Measurements from ENCODE around the gene PTGER3.

Gene PTGER3

DNA sequence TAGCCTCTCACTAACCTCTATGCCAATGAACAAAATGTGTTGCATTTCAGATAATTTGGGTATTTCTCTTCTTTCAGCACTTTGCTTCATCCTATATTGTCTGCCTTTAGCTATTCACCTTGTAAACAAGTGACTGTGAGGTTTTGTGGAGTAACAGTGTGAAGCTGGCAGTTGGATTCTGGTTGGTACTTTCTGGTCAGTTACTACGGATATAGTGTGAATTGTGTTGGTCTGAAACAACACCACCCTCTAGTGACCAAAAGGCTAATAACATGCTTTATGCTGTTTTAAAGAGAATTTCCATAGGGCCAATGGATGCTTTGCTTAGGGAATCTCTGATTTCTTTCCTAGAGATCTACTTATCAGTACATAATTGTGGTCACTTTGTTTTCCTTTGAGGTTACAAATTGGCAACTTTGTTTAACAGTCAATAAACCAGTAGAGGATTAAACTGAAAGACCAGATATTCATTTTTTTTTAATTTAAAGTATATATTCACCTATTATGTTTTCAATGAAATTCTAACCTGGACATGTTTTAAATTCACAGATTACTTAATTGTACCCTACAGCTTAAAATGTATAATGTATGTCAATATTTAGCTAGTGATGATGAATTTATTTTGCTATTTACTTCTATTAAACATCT lies 2.5 kb upstream of the PTGER3 start:
- no peak overlapping the region for H3K4me3 ChIP-seq (ENCODE audit: low read length)
- TF ChIP-seq, protein P1, sequence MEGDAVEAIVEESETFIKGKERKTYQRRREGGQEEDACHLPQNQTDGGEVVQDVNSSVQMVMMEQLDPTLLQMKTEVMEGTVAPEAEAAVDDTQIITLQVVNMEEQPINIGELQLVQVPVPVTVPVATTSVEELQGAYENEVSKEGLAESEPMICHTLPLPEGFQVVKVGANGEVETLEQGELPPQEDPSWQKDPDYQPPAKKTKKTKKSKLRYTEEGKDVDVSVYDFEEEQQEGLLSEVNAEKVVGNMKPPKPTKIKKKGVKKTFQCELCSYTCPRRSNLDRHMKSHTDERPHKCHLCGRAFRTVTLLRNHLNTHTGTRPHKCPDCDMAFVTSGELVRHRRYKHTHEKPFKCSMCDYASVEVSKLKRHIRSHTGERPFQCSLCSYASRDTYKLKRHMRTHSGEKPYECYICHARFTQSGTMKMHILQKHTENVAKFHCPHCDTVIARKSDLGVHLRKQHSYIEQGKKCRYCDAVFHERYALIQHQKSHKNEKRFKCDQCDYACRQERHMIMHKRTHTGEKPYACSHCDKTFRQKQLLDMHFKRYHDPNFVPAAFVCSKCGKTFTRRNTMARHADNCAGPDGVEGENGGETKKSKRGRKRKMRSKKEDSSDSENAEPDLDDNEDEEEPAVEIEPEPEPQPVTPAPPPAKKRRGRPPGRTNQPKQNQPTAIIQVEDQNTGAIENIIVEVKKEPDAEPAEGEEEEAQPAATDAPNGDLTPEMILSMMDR (conservative IDR thresholded peaks at IDR 0.05; ENCODE audit: low read length): peak; percentile 91
- DNase-seq (ENCODE audit: low read depth): peak; percentile 72

DNA sequence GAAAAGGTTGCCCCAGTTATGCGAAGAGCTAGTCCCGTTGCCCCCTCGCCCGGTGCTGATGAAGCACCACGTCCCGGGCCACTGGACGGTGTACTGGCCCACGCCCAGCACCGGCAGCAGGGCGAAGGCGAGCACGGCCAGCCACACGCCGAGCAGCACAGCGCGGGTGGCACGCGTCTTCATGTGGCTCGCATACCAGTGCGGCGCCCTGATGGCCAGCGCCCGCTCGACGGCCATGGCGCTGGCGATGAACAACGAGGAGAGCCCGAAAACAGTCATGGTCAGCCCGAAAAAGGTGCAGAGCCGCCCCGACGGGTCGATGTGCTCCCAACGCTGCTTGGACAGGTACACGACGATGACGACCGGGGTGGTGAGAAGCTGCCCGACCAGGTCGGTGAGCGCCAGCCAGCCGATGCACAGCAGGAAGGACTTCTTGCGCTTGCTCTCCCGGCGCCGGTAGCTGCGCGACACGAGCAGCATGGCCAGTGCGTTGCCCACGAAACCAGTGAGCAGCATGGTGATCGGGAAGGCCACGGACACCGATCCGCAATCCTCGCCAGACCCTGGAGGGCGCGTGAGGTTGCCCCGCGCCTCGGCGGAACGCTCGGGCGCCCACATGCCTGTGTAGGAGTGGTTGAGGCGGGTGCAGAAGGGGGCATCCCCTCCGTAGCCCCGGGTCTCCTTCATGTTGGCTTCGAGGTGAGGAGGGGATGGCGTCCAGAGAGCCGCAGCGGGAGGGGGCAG lies 553 bp downstream of the PTGER3 start:
- DNase-seq (ENCODE audit: low read depth): no peak
- H3K4me3 ChIP-seq (ENCODE audit: low read length): peak overlapping the region; percentile 70

DNA sequence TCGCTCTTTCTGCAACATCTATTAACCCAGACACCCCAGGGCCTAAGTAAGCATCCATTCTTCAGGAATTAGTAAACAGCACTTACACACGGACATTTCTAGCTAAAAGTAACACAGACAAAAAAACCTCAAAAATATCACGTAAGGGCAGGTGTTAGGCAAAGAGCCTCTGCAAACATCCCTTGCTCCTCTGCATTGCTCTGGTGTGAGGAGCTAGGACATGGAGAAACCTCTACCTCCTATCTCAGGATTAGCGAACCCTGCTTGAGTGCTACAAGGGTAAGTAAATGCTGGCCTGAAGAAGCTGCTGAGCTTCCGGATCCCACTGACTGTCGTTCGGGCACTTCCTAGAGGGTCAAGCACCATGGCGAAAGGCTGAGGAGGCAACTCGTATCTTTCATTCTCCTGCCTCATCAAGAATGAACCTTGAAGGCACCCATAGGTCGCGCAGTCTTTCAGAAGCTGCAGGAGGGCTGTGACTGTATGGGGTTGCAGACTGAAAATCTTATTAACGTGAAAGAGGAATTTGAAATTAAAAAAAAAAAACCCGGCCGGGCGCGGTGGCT lies 2.1 kb downstream of the PTGER3 start:
- no peak for DNase-seq (ENCODE audit: low read depth)
- H3K4me3 ChIP-seq (ENCODE audit: low read length): peak overlapping the region; percentile 18

More for the DNA sequence above, 553 bp downstream of the PTGER3 start:
- TF ChIP-seq, protein P1 (conservative IDR thresholded peaks at IDR 0.05; ENCODE audit: low read length): no peak

DNA sequence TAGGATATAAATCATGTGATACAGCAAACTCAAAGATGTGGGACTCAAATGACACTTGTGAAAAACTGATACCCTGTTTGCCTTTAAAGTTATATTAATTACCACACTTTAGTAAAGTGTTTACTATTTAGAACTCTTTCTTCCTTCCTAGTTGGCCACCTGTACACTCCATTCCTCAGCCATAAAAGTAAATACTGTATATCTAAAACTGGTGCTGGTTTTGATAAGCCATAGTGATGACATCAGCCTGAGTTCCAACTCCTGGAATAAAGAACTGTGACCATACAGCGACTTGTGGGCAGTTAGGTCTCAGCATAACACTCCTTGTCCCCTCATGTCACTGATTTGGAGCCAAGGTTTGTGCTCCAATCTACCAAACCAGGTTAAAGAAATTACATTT lies 2.8 kb downstream of the PTGER3 start:
- TF ChIP-seq, protein P1 (conservative IDR thresholded peaks at IDR 0.05; ENCODE audit: low read length): no peak
- no peak for DNase-seq (ENCODE audit: low read depth)

More for the DNA sequence above, 2.1 kb downstream of the PTGER3 start:
- TF ChIP-seq, protein P1 (conservative IDR thresholded peaks at IDR 0.05; ENCODE audit: low read length): no peak

DNA sequence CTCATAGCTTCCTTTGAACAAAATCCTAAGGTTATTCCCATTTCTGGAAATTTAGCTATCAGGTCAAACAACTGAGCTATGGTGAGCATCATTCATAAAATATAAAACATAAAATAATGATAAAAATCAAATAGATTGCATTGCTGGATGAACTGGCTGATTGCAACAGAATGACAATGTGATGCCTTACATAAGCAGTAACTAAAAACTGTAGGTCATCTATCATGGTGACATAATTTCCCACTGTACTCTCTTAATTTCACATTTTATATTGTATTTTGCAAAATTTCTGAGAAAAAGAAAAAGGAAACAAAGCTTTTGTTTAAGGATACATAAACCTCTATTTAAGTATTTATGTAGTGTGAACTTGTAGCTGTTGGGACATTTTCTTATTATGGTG lies 4.6 kb downstream of the PTGER3 start:
- H3K4me3 ChIP-seq (ENCODE audit: low read length): no peak overlapping the region
- TF ChIP-seq, protein P1 (conservative IDR thresholded peaks at IDR 0.05; ENCODE audit: low read length): no peak

More for the DNA sequence above, 2.8 kb downstream of the PTGER3 start:
- H3K4me3 ChIP-seq (ENCODE audit: low read length): no peak overlapping the region

DNA sequence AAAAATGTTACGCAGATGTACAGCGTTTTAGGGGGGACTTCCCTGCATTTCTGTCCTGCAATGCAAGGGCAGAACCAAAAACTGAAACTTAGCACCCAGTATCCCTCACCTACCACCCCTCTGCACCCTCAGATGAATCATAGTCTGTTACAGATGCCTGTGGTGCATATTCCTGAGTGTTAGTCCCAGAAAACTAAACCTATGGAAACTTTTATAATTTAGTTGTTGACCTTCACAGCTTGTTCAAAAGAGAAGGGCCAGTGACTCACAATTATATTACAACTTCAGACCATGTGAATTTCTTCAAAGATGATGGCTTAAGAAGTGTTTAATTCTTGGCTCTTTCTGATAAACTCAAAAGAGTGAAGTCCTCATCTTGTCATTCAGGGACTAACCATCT lies 5.8 kb downstream of the PTGER3 start:
- DNase-seq (ENCODE audit: low read depth): no peak
- TF ChIP-seq, protein P1 (conservative IDR thresholded peaks at IDR 0.05; ENCODE audit: low read length): no peak
- no peak overlapping the region for H3K4me3 ChIP-seq (ENCODE audit: low read length)

More for the DNA sequence above, 4.6 kb downstream of the PTGER3 start:
- DNase-seq (ENCODE audit: low read depth): no peak

Data from AG10803 (cell line).